ENCODE data around the gene ZFP3.
"Not testable (repeated sequence)": the region's sequence is repeated elsewhere in the genome, so short reads cannot be mapped to it uniquely, and the experiment has no call there.

ZFP3 gene

GRCh38 chr17:5118219-5118618 lies 40.0 kb downstream of the ZFP3 start:
- no peak for DNase-seq (ENCODE audit: low read depth)
- no peak overlapping the region for H3K4me3 ChIP-seq (ENCODE audit: control insufficient read depth, low read depth, low read length)
- TF ChIP-seq, protein P1, sequence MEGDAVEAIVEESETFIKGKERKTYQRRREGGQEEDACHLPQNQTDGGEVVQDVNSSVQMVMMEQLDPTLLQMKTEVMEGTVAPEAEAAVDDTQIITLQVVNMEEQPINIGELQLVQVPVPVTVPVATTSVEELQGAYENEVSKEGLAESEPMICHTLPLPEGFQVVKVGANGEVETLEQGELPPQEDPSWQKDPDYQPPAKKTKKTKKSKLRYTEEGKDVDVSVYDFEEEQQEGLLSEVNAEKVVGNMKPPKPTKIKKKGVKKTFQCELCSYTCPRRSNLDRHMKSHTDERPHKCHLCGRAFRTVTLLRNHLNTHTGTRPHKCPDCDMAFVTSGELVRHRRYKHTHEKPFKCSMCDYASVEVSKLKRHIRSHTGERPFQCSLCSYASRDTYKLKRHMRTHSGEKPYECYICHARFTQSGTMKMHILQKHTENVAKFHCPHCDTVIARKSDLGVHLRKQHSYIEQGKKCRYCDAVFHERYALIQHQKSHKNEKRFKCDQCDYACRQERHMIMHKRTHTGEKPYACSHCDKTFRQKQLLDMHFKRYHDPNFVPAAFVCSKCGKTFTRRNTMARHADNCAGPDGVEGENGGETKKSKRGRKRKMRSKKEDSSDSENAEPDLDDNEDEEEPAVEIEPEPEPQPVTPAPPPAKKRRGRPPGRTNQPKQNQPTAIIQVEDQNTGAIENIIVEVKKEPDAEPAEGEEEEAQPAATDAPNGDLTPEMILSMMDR (IDR thresholded peaks at IDR 0.05; ENCODE audit: control insufficient read depth, insufficient read depth, low read depth, low read length, missing control alignments) = no peak

DNA sequence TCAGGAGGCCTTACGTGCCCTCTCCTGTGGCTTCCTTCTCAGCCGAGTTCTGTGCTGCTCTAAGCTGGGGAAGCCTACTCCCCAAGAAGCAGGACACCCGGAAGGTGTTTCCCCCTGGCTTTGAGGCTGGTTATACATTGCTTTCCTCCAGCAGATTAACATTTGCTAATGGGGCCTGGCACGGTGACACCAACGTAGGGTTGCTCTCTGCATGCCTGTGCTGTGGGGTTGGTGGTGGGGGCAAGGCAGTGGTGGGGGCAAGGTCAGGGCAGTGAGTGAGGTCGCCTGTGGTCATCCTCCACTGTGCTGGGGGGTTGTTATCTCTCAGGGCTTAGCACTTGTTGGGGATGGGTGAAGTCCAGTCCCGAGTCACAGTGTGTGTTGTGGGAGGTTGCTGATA lies 41.8 kb downstream of the ZFP3 start:
- TF ChIP-seq, protein P1 (IDR thresholded peaks at IDR 0.05; ENCODE audit: control insufficient read depth, insufficient read depth, low read depth, low read length, missing control alignments) = no peak
- DNase-seq (ENCODE audit: low read depth) = no peak
- no peak overlapping the region for H3K4me3 ChIP-seq (ENCODE audit: control insufficient read depth, low read depth, low read length)

- not testable (repeated sequence) for H3K4me3 ChIP-seq (ENCODE audit: control insufficient read depth, low read depth, low read length); DNase-seq (ENCODE audit: low read depth)
Measured at GRCh38 chr17:5120436-5121185, 42.3 kb downstream of the ZFP3 start.

DNA sequence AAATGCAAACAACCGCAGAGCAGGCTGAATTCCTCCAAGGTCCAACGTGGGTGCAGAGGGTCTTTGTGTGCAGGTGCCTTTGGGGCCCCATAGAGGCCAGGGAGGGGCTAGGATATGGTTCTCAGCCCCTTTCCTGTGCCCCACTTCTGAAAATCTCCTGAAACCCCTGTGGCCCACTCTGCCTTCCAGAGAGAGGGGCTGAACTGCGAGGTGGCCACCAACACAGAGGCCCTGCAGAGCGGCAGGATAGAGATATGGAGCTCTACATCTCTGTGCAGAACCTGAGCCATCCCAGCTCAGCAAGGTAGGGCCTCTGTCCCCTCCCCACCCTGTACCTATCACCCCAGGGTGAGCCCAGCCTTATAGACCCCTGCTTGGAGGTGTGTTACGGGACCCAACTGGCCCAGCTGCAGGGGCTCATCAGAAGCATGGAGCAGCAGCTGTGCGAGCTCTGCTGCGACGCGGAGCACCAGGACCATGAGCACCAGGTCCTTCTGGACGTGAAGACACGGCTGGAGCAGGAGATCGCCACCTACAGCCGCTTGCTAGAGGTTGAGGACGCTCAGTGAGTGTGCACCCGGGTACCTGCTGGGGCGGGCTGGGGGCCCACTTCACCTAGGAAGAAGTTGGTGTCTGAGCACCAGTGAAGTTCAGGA lies 43.0 kb downstream of the ZFP3 start:
- no peak for DNase-seq (ENCODE audit: low read depth)
- TF ChIP-seq, protein P1 (IDR thresholded peaks at IDR 0.05; ENCODE audit: control insufficient read depth, insufficient read depth, low read depth, low read length, missing control alignments) = no peak
- H3K4me3 ChIP-seq (ENCODE audit: control insufficient read depth, low read depth, low read length) = no peak overlapping the region

DNA sequence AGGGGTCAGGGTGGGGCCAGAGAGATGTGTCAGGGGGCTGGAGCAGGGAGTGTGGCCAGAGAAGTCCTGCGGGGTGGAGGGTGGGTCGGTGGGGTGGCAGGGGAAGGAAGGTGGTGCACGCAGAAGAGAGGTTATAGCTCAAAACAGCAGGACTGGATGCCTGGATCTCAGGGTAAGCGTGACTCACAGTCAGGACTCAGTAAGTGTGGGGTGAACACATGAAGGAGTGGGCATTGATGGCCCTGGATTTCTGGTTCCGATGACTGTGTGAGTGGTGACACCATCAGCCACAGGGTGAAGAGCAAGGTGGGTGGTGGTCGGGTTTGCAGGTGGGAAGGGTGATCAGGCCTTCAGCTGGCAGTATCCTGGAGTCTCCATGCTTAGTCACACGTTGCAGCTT lies 43.8 kb downstream of the ZFP3 start:
- peak overlapping the region; percentile 59; the same call in 1 of the 2 replicates for H3K4me3 ChIP-seq (ENCODE audit: control insufficient read depth, low read depth, low read length)
- DNase-seq (ENCODE audit: low read depth) = not testable (repeated sequence)

- DNase-seq (ENCODE audit: low read depth) = no peak
Measured at GRCh38 chr17:5122586-5123342, 44.5 kb downstream of the ZFP3 start.

GRCh38 chr17:5123343-5124124 lies 45.3 kb downstream of the ZFP3 start:
- TF ChIP-seq, protein P1 (IDR thresholded peaks at IDR 0.05; ENCODE audit: control insufficient read depth, insufficient read depth, low read depth, low read length, missing control alignments) = no peak
- H3K4me3 ChIP-seq (ENCODE audit: control insufficient read depth, low read depth, low read length) = no peak overlapping the region
- DNase-seq (ENCODE audit: low read depth) = no peak

More at GRCh38 chr17:5122586-5123342, 44.5 kb downstream of the ZFP3 start:
- TF ChIP-seq, protein P1 (IDR thresholded peaks at IDR 0.05; ENCODE audit: control insufficient read depth, insufficient read depth, low read depth, low read length, missing control alignments) = no peak
- H3K4me3 ChIP-seq (ENCODE audit: control insufficient read depth, low read depth, low read length) = peak overlapping the region; percentile 59

GRCh38 chr17:5124125-5124760 lies 46.0 kb downstream of the ZFP3 start:
- DNase-seq (ENCODE audit: low read depth); H3K4me3 ChIP-seq (ENCODE audit: control insufficient read depth, low read depth, low read length): not testable (repeated sequence)

DNA sequence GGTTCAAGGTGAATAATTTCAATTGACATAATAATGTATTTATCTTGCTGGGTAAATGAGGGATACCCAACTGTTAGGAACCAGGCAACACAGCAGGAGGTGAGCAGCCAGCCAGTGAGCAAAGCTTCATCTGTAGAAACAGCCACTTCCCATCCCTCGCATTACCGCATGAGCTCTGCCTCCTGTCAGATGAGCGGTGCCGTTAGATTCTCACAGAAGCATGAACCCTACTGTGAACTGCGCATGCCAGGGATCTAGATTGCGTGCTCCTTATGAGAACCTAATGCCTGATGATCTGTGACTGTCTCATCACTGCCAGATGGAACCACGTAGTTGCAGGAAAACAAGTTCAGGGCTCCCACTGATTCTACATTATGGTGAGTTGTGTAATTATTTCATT lies 46.6 kb downstream of the ZFP3 start:
- not testable (repeated sequence) for DNase-seq (ENCODE audit: low read depth); H3K4me3 ChIP-seq (ENCODE audit: control insufficient read depth, low read depth, low read length)

All from AG09309 (cell line).